HCT116 (cell line): ENCODE measurements around the gene CCDC30.

Experiments
- ATF3 ChIP-seq: IDR thresholded peaks from 2 replicates; pipeline ENCODE4 v1.6.1; 2012
- CEBPB ChIP-seq: IDR thresholded peaks from 2 replicates; pipeline ENCODE4 v1.6.1; 2012; ENCODE audit warnings: low read depth
- EZH2 ChIP-seq: fragments of 200-600 bp; sonication (generic); IDR thresholded peaks from 2 replicates; pipeline ENCODE4 v1.6.1; 2017; ENCODE audit warnings: antibody characterized with exemption, mixed run types
- EZH2phosphoT487 ChIP-seq: fragments of 200-600 bp; IDR thresholded peaks from 2 replicates; pipeline ENCODE4 v1.6.1; 2018; ENCODE audit warnings: antibody characterized with exemption, borderline replicate concordance
- JUND ChIP-seq: IDR thresholded peaks from 2 replicates; pipeline ENCODE4 v1.6.1; 2012
- POLR2A ChIP-seq: IDR thresholded peaks from 2 replicates; pipeline ENCODE4 v1.7.0; 2011; ENCODE audit warnings: borderline replicate concordance; ENCODE audit not compliant: insufficient read depth, insufficient read length; ENCODE audit errors: extremely low read depth
- POLR2AphosphoS5 ChIP-seq: IDR thresholded peaks from 2 replicates; pipeline ENCODE4 v1.6.1; 2011; ENCODE audit warnings: mild to moderate bottlenecking, low read depth, low read length, moderate library complexity
- SIN3A ChIP-seq: IDR thresholded peaks from 2 replicates; pipeline ENCODE4 v1.6.1; 2012; ENCODE audit warnings: low read depth
- SP1 ChIP-seq: IDR thresholded peaks from 2 replicates; pipeline ENCODE4 v1.6.1; 2012; ENCODE audit warnings: low read depth
- SRF ChIP-seq: IDR thresholded peaks from 2 replicates; pipeline ENCODE4 v1.6.1; 2012; ENCODE audit warnings: low read depth
- ZBTB33 ChIP-seq: IDR thresholded peaks from 2 replicates; pipeline ENCODE4 v1.6.1; 2011; ENCODE audit warnings: mild to moderate bottlenecking, low read length, moderate library complexity; ENCODE audit not compliant: insufficient replicate concordance; ENCODE audit errors: extremely low read depth
- ZNF274 ChIP-seq: fragments of 200-500 bp; sonication (Bioruptor generic); IDR thresholded peaks from 2 replicates; pipeline ENCODE4 v1.6.1; 2014; ENCODE audit warnings: mild to moderate bottlenecking, low read depth, low read length, inconsistent platforms
- TF ChIP-seq, protein P1 (sequence below), 3 experiments: fragments of 200-600 bp in 1 of 3; sonication (generic) in 1 of 3; IDR thresholded peaks in 2 of 3; conservative IDR thresholded peaks in 1 of 3; 2 replicates each; pipeline ENCODE4 v1.5.1; 2012 to 2017; ENCODE audit warnings: low read depth in 2 of 3, low read length in 2 of 3, antibody characterized with exemption in 1 of 3, borderline replicate concordance in 1 of 3, control low read depth in 1 of 3, mild to moderate bottlenecking in 1 of 3, mixed read lengths in 1 of 3, mixed run types in 1 of 3, moderate library complexity in 1 of 3; ENCODE audit not compliant: insufficient read depth in 1 of 3
- TF ChIP-seq, protein P2 (sequence below): IDR thresholded peaks from 2 replicates; pipeline ENCODE4 v1.6.1; 2012

DNA sequence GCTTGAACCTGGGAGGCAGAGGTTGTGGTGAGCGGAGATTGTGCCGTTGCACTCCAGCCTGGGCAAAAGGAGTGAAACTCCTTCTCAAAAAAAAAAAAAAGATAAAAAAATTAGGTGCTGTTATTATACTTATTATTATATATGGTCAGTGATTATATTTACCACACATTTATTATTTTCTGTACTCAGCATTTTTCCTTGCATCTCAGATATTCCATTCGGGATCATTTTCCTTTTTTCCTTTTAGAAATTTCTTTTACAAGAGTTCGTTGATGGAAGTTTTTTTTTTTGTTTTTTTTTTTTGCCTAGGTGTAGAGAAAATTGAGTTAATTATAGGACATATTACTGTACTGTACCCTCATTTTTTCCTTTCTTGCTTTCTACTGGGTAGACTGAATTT, 13.5 kb downstream of the CCDC30 start:
- TF ChIP-seq POLR2A = no peak
- TF ChIP-seq SP1 = no peak
- no peak for TF ChIP-seq ZNF274
- TF ChIP-seq, protein P1, sequence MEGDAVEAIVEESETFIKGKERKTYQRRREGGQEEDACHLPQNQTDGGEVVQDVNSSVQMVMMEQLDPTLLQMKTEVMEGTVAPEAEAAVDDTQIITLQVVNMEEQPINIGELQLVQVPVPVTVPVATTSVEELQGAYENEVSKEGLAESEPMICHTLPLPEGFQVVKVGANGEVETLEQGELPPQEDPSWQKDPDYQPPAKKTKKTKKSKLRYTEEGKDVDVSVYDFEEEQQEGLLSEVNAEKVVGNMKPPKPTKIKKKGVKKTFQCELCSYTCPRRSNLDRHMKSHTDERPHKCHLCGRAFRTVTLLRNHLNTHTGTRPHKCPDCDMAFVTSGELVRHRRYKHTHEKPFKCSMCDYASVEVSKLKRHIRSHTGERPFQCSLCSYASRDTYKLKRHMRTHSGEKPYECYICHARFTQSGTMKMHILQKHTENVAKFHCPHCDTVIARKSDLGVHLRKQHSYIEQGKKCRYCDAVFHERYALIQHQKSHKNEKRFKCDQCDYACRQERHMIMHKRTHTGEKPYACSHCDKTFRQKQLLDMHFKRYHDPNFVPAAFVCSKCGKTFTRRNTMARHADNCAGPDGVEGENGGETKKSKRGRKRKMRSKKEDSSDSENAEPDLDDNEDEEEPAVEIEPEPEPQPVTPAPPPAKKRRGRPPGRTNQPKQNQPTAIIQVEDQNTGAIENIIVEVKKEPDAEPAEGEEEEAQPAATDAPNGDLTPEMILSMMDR (IDR thresholded peaks at IDR 0.05 in 2 of 3, conservative IDR thresholded peaks at IDR 0.05 in 1 of 3; ENCODE audit: borderline replicate concordance in 1 of 3, insufficient read depth in 1 of 3, low read depth in 2 of 3, low read length in 2 of 3) = no peak
- TF ChIP-seq POLR2AphosphoS5 = no peak
- TF ChIP-seq EZH2 = no peak
- no peak for TF ChIP-seq SRF
- no peak for TF ChIP-seq EZH2phosphoT487
- TF ChIP-seq ZBTB33 = no peak
- TF ChIP-seq, protein P2, sequence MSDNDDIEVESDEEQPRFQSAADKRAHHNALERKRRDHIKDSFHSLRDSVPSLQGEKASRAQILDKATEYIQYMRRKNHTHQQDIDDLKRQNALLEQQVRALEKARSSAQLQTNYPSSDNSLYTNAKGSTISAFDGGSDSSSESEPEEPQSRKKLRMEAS = no peak
- TF ChIP-seq CEBPB = no peak
- TF ChIP-seq JUND = no peak
- TF ChIP-seq ATF3 = no peak
- no peak for TF ChIP-seq SIN3A
